GM18868 (cell line): Measurements from ENCODE around the gene PHTF2.
"Not testable (repeated sequence)": the region's sequence is repeated elsewhere in the genome, so short reads cannot be mapped to it uniquely, and the experiment has no call there.

Experiments
- ATAC-seq: cut with Tn5 transposase; IDR thresholded peaks from one replicate; pipeline ENCODE4 v1.9.1; 2021; ENCODE audit warnings: mild to moderate bottlenecking, moderate library complexity; ENCODE audit not compliant: unreplicated experiment

PHTF2 gene

GRCh38 chr7:77798394-77799077 lies at the start of gene PHTF2, which contains the start of gene TMEM60:
TSS of gene PHTF2 (plus strand) at chr7:77798773.
TSS of gene TMEM60 (minus strand) at chr7:77798434. CDS start at chr7:77794373, 4,061 bp downstream.
- ATAC-seq, result peak; percentile 91

GRCh38 chr7:77752016-77752415 lies 46.6 kb upstream of the PHTF2 start:
- ATAC-seq, result peak; percentile 95

- no peak for ATAC-seq
Observed at GRCh38 chr7:77753173-77753572, 45.4 kb upstream of the PHTF2 start.

DNA sequence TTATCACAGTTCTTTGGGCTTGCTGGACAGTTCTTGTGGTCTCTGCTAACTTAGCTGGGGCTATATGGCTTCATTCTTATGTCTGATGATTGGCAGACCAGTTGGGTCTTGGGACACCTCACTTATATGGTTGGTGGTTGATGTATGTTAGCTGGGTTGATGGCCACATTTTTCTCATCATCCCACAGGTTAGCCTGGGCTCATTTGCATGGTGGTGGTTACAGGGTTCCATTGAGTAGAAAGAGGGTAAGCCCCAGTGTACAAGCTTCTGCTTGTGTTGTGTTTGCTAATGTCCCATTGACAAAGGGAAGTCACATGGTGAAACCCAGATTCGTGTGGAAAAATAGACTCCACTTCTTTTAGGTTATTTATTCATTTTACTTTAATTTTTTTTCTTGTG lies 41.0 kb upstream of the PHTF2 start:
- ATAC-seq, result peak; percentile 86

DNA sequence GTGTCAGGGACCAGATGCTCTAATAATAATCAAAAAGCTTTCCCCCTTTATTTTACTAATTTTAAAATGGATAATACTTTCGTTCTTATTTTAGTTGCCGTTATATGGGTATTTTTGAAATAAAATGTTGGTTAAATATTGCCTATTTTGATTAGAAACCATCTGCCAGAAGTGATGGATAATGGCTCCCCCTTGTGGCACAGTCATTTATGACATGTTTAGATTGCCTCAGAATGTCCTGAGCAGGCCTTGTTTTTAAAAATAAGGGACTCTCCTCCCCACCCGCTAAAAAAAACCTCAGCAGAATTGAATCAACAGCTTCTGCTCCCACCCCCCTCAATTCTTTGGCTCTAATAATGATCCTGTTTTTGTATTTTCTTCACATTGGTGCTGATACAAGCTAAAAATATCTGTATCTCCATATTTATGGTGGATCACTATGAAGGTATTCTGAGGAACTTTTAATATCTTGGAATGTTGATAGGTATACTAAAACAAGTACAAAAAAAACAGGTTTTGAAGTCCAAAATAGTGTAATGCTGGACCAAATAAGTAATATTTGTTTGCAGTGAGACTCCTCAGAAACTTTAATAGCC lies 39.2 kb upstream of the PHTF2 start:
- ATAC-seq, result no peak

- ATAC-seq, result peak; percentile 38
Observed at GRCh38 chr7:77760809-77761453, 37.6 kb upstream of the PHTF2 start.

- no peak for ATAC-seq
Observed at GRCh38 chr7:77765481-77765880, 33.1 kb upstream of the PHTF2 start.

DNA sequence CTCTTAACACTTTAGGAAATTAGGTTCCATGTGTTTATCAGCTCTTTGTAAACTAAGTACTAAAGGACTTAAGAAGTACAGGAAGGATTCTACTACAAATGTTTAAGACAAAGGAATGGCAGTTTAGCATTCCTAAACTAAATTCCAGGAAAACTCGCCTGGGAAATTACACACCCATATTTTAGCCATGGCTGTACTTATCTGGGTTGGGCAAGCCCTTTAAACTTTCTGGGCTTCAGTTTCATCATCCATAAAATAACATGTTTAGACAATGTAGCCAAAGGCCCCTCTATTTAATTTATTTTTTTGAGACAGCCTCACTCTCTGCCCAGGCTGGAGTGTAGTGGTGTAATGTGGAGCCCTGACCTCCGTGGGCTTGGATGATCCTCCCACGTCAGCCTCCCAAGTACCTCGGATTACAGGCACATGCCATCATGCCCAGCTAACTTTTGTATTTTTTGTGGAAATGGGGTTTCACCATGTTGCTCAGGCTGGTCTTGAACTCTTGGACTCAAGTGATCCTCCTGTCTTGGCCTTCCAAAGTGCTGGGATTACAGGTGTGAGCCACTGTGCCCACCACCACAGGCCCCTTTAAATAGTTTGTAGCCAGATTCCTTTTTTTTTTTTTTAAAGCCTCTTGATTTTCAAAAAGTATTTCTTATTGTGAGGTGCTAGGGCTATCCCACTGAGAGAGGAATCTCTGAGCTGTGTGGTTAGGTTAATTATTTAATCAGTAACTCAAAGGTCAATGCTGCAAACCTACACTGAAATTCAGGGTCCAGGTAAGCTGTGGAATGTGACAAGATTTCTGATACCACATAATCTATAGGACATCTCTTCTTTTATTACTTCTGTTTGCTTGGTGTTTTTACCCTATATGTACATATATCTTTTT lies 32.4 kb upstream of the PHTF2 start:
- no peak for ATAC-seq

- no peak for ATAC-seq
Observed at GRCh38 chr7:77766801-77767605, 31.6 kb upstream of the PHTF2 start.

- no peak for ATAC-seq
Observed at GRCh38 chr7:77770316-77770715, 28.3 kb upstream of the PHTF2 start.

DNA sequence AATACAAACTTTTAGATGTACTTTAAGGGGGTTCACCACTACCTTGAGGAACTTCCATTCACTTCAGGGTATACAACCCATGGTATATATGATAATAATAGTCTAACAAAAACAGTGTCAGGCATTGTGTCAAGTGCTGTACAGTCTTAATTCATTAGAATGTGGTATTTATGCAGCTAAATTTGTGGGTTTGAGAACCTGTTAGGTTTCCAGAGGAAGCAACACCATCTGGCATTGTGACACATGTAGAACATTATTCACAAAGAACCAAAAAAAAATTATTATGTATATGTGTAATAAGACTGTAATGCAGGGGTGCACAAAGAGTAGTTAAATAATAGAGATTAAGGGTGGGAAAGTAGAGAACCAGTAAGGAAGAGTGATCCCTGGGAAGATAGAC lies 26.7 kb upstream of the PHTF2 start:
- no peak for ATAC-seq

DNA sequence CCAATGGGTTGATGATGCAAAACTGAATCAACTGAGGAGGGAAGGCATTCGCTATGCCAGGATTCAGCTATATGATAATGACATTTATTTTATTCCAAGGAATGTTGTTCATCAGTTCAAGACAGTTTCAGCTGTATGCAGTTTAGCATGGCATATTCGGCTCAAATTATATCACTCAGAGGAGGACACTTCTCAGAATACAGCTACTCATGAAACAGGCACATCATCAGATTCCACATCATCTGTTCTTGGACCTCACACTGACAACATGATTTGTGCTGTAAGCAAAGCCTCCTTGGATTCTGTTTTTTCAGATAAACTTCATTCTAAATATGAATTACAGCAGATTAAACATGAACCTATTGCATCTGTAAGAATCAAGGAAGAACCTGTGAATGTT lies 20.0 kb upstream of the PHTF2 start:
- no peak for ATAC-seq

- ATAC-seq, result no peak
Observed at GRCh38 chr7:77782383-77782782, 16.2 kb upstream of the PHTF2 start.

GRCh38 chr7:77783111-77783510 lies 15.5 kb upstream of the PHTF2 start:
- ATAC-seq, result no peak

GRCh38 chr7:77783545-77783944 lies 15.0 kb upstream of the PHTF2 start:
- ATAC-seq, result no peak

- not testable (repeated sequence) for ATAC-seq
Observed at GRCh38 chr7:77784426-77784825, 14.1 kb upstream of the PHTF2 start.

GRCh38 chr7:77786018-77786417 lies 12.6 kb upstream of the PHTF2 start:
- ATAC-seq, result no peak

DNA sequence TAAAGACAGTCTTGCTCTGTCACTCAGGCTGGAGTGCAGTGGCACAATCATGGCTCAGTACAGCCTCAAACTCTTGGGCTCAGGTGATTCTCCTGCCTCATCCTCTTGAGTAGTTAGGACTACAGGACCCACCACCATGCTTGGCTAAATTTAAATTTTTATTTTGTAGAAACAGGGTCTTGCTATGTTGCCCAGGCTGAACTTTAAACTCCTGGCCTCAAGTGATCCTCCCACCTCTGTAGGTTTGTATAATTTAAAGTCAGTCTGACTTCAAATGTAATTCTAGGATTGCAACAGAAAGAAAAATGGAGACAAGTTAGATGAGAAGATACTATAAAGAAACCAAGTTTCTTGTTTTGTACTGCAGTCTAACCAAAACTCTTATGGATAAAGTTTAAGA lies 11.8 kb upstream of the PHTF2 start:
- ATAC-seq, result no peak

- peak; percentile 64 for ATAC-seq
Observed at GRCh38 chr7:77788327-77788902, 10.2 kb upstream of the PHTF2 start.

DNA sequence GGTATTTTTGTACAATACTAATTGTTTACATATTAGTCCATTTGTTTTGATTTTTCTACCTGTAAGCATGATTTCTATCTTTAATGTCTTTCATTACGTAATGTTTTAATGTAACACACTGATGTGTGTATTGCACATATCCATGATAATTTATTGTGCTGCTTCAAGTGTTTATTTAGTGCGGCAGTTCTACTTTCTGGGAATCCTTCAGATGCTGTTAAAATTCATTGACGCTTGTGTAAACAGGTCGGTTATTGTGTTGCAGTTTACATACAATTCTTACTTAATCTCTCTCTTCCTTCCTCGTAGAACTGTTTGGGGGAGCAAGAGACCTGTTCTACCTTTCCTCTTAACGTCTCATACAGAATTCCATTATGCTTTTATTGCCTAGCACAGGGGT lies 7.2 kb upstream of the PHTF2 start:
- ATAC-seq, result no peak
